ENCODE results near the gene IQSEC1.
A peak's percentile ranks its signal among the peaks of the same experiment; 100 is the strongest.

DNA sequence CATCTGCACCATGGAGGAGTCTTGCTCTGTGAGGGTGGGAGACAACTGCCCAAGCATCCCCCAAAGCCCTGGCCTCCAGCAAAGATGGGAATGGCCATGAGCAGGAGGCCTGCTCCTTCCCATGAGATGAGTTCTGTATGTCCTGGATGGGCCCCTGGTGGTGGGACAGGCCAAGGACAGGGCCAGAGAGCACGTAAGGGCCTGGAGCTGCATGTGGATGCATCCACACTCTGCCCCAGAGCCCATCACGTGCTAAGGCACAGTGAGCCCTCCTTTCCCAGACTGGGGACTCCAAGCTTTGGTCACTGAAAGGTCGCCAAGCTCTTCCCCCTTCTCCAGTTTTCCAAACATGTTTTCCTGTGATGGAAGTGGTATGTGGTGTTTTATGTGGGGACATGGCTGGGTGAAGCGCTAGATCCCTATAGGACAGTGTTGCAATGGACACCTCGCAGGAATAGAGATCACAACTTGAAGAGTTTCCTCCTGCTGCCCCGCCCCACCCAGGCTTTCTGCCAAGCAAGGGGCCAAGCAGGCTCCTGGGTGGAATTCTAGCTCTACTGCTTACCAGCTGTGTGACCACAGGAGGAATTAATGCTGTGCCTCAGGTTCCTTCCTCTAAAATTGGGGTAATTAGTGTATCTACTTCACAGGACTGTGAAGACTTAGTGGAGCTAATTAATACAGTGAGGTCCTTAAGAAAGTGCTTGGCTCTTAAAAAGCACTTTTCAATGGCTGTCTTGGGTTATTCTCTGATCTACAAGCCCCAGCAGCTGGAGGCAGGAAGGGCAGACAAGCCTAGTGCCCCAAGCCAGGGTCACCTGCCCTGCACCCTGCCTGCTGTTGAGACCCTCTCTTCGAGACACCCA is 125.5 kb downstream of the IQSEC1 start:
- no peak for TF ChIP-seq REST (IDR thresholded peaks at IDR 0.05; ENCODE audit: low read depth)
- peak; percentile 70; the same call in 1 of the 2 replicates for TF ChIP-seq NFIC (IDR thresholded peaks at IDR 0.05)
- no peak for TF ChIP-seq MAX (IDR thresholded peaks at IDR 0.05)
- no peak for TF ChIP-seq RAD21 (IDR thresholded peaks at IDR 0.05; ENCODE audit: low read depth)
- TF ChIP-seq EGR1 (IDR thresholded peaks at IDR 0.05) = no peak
- TF ChIP-seq CEBPB (IDR thresholded peaks at IDR 0.05) = peak; percentile 44; the same call in 1 of the 2 replicates
- no peak for TF ChIP-seq CREB1 (IDR thresholded peaks at IDR 0.05; ENCODE audit: low read depth)
- no peak for TF ChIP-seq EP300 (IDR thresholded peaks at IDR 0.05; ENCODE audit: borderline replicate concordance)

Measured in Ishikawa (cell line).